Naive thymus-derived CD4-positive, alpha-beta T cell (primary cell): ENCODE measurements around the gene GAMT. TPM values are rescaled to one million over a fixed set of nuclear protein-coding genes. Genes with fewer than 3 reads are reported as not detected.
A peak's percentile ranks its signal among the peaks of the same experiment; 100 is the strongest.

Experiments used
- ATAC-seq: fragments of 150-1000 bp; cut with Tn5 transposase; 2 replicates; pipeline ENCODE4 v1.10.0; 2021; ENCODE audit warnings: mild to moderate bottlenecking, moderate library complexity
- CTCF ChIA-PET: fragments of 350-600 bp; sonication (Branson Sonifier 250); formaldehyde crosslinking; loops from one replicate; lab custom pipeline; 2021; ENCODE audit warnings: antibody characterized with exemption; lab: Charles Lee
- POLR2A ChIA-PET: fragments of 350-600 bp; sonication (Branson Sonifier 250); formaldehyde crosslinking; loops from one replicate; lab custom pipeline; 2021; ENCODE audit warnings: antibody characterized with exemption, inconsistent platforms; lab: Charles Lee
- DNase-seq, 9 donors: peaks; one replicate each; pipeline versions ENCODE4 v3.0.0 to v3.0.0-alpha.2; 2020 to 2022; ENCODE audit warnings: mixed read lengths in 1 of 9
- H3K27ac ChIP-seq: one replicate; pipeline ENCODE4 v1.7.0; 2013; ENCODE audit warnings: mild to moderate bottlenecking, low read depth, low read length, moderate library complexity
- H3K27me3 ChIP-seq, 2 donors: one replicate each; pipeline ENCODE4 v1.7.0; 2013; ENCODE audit warnings: low read length in 2 of 2, mild to moderate bottlenecking in 2 of 2, moderate library complexity in 2 of 2; ENCODE audit not compliant: control insufficient read depth in 2 of 2, insufficient read depth in 2 of 2
- H3K36me3 ChIP-seq, 3 experiments: 1 replicate in 2 of 3; 2 replicates in 1 of 3; pipeline ENCODE4 v1.7.0; 2013; ENCODE audit warnings: low read length in 3 of 3, mild to moderate bottlenecking in 3 of 3, moderate library complexity in 1 of 3; ENCODE audit not compliant: insufficient read depth in 3 of 3, control insufficient read depth in 2 of 3
- H3K4me1 ChIP-seq, 2 donors: one replicate each; pipeline ENCODE4 v1.7.0; 2013; ENCODE audit warnings: low read length in 2 of 2, mild to moderate bottlenecking in 2 of 2, moderate library complexity in 1 of 2; ENCODE audit not compliant: control insufficient read depth in 2 of 2, insufficient read depth in 2 of 2
- H3K4me3 ChIP-seq: 2 replicates; pipeline ENCODE4 v1.7.0; 2013; ENCODE audit warnings: mild to moderate bottlenecking, low read length
- H3K9me3 ChIP-seq, 3 experiments: 1 replicate in 2 of 3; 2 replicates in 1 of 3; pipeline ENCODE4 v1.7.0; 2013; ENCODE audit warnings: low read length in 3 of 3; ENCODE audit not compliant: control insufficient read depth in 2 of 3
- H3K27ac Mint-ChIP-seq, 9 donors: one replicate each; pipeline ENCODE4 v1.8.0; 2020 to 2022; ENCODE audit warnings: mixed read lengths in 9 of 9, mild to moderate bottlenecking in 8 of 9, moderate library complexity in 5 of 9, inconsistent platforms in 2 of 9
- H3K27me3 Mint-ChIP-seq, 5 donors: one replicate each; pipeline ENCODE4 v1.8.0; 2021 to 2022; ENCODE audit warnings: mixed read lengths in 5 of 5, mild to moderate bottlenecking in 1 of 5
- H3K36me3 Mint-ChIP-seq, 5 donors: one replicate each; pipeline ENCODE4 v1.8.0; 2020 to 2022; ENCODE audit warnings: mixed read lengths in 5 of 5, mild to moderate bottlenecking in 3 of 5, inconsistent platforms in 1 of 5
- H3K4me1 Mint-ChIP-seq, 7 donors: one replicate each; pipeline ENCODE4 v1.8.0; 2020 to 2022; ENCODE audit warnings: mixed read lengths in 7 of 7, mild to moderate bottlenecking in 3 of 7, inconsistent platforms in 1 of 7
- H3K4me3 Mint-ChIP-seq, 10 donors: one replicate each; pipeline ENCODE4 v1.8.0; 2020 to 2022; ENCODE audit warnings: mild to moderate bottlenecking in 10 of 10, mixed read lengths in 10 of 10, moderate library complexity in 6 of 10, inconsistent platforms in 2 of 10
- H3K9me3 Mint-ChIP-seq, 11 donors: one replicate each; pipeline ENCODE4 v1.8.0; 2020 to 2022; ENCODE audit warnings: mixed read lengths in 11 of 11, mild to moderate bottlenecking in 4 of 11, inconsistent platforms in 1 of 11, moderate library complexity in 1 of 11
- intact Hi-C, 2 donors: fragments of 100-400 bp; cut with micrococcal nuclease; formaldehyde crosslinking; loops; one replicate each; pipeline ENCODE4 v1.15.1; 2023
- polyA plus RNA-seq, 2 donors: library from polyadenylated mRNA; unstranded; fragments of 300-500 nt; fragmentation: Illumina TruSeq; gene quantifications; one replicate each; pipeline ENCODE4 v1.2.3, GENCODE V29; 2021
- total RNA-seq, 6 experiments: library from RNA in 5 of 6; stranded (reverse) in 5 of 6; gene quantifications; 1 replicate in 5 of 6; 2 replicates in 1 of 6; pipeline ENCODE4 v1.2.3 and lab custom pipeline; 2021 to 2026

The GAMT gene
- total and polyA plus RNA-seq, 7 experiments from 2014 or later, result 10.9 to 32.3 (median 22.8) TPM

DNA sequence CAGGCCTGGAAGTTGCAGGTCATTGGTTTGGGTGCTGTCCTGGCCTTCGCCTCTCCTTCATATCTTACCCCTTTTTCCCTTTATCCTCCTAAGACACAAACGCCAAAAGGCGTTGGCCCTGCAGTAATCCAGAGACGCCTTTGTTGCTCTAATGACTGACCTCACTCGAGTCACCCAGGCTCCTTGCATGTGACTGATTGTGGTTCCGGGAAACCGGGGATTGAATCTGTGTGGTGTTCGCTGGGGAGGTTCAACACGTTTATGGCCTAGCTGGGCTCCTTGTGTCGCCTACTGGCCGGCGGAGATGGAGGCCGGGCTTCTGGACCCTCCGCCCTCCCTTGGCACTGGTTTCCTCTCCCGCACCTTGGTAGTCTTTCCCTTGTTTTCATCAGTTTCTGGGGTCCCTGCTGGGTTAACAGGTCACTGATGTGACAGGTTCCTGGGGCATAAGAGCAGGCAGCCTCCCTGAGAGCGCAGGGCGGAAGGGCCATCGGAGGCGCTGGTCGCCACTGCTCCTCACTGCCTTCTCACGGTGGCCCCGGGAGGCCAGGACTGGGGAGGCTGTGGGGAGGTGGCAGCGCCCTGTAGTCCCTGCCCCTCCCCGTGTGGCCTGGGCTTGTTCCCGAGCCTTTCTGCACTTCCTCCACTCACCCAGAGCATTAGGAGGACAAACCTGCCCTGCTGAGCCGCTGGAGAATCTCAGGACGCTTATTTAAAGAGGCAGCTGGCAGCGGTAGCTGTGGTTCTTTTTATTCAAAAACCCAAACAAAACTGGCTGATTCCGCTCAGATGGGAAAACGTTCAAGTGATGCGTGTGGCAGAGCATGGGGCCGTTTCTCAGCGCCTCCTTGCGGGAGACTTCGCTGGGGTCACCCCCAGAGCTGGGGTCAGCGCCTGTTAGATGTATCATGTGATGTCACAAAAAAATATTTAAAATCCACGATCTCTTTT, 35.7 kb downstream of the GAMT start:
- H3K9me3 Mint-ChIP-seq, result no peaks in the 10 kb centered on the region
- H3K27ac ChIP-seq, result no peak overlapping the region
- peaks cover 2 to 23% (median 4%) of the 10 kb centered on the region in 5 donors for H3K36me3 Mint-ChIP-seq
- H3K27me3 Mint-ChIP-seq, result no peaks in the 10 kb centered on the region
- no peak overlapping the region for H3K4me3 Mint-ChIP-seq
- H3K9me3 ChIP-seq, result no peaks in the 10 kb centered on the region
- ChIA-PET POLR2A (no interaction called here), CTCF (interaction anchor here (0.6 to 1.2 kb wide), 3 partner anchors 78 to 139 kb away, joined by 3 to 5 read pairs (median 5); no protein-coding TSS in a partner anchor)
- peaks cover 0 to 60% (median 0%) of the 10 kb centered on the region in 3 experiments for H3K36me3 ChIP-seq
- peaks cover 3 to 13% of the 10 kb centered on the region in 2 donors for H3K4me1 ChIP-seq
- peaks cover 18 to 30% (median 26%) of the 10 kb centered on the region in 7 donors for H3K4me1 Mint-ChIP-seq
- no peak overlapping the region for H3K4me3 ChIP-seq
- DNase-seq, result no peak
- no peaks in the 10 kb centered on the region for H3K27me3 ChIP-seq
- no peak overlapping the region for H3K27ac Mint-ChIP-seq
- ATAC-seq, result no peak
- intact Hi-C loops, result no loop called here

DNA sequence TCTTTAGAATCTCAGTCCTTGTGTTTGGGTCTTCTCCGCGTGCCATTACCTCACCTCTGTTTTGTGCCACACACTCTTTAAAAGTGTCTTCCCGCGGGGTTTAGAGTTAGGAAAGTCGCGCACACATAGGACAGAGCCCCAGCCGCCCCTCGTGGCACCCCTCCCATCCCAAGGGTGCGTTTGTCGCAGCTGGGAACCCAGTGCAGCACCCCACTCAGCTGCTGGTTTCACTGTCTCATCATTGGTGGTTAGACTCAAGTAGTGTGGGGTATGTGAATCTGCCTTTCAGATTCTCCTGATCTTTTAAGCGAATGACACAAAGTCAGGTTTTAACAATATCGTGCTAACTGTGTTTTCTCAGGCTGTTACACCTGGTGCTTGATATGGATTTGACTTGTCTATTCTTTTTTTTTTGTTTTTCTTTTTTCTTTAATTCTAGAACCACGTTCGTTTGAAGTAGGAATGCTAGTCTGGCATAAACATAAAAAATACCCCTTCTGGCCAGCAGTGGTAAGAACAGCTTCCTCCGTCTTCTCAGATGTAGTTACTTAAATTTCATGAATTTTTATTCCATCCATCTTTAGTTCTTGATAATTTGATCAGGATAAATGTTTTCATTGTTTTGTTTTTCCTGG, 37.2 kb downstream of the GAMT start:
- peak overlapping the region; percentile 10 for H3K27ac ChIP-seq

DNA sequence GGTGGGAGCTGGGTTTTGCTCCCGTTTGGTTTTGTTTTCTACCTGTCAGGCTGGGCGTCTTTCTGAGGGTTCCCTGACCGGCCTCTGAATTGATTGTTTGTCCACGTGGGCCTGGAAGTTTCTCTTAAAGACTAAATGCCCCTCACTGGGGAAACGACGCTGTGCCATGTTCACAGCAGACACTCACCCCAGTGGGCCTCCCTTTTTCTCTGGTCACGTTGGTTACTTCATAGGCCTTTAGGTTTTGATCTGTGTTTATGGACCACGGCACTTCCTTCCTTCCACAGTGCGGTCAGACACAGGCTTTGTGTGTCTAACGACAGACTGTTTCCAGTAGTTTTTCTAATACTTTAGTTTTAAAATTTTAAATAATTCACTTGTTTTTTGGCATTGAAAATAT, 37.7 kb downstream of the GAMT start:
- no peak overlapping the region for H3K4me3 ChIP-seq
- no peaks in the 10 kb centered on the region for H3K27me3 Mint-ChIP-seq
- H3K36me3 ChIP-seq, result peaks cover 0 to 62% (median 0%) of the 10 kb centered on the region in 3 experiments
- ChIA-PET CTCF (no interaction called here), POLR2A (interaction anchor here (1.0 kb wide), 1 partner anchor 95 kb away, joined by 3 read pairs; no protein-coding TSS in a partner anchor)
- intact Hi-C loops, result loop anchor here in 1 of 2 donors (5.0 kb wide), 1 partner anchor 46 kb away; no protein-coding TSS in a partner anchor
- H3K4me1 Mint-ChIP-seq, result peaks cover 19 to 35% (median 29%) of the 10 kb centered on the region in 7 donors
- H3K36me3 Mint-ChIP-seq, result peaks cover 2 to 36% (median 9%) of the 10 kb centered on the region in 5 donors
- H3K9me3 ChIP-seq, result no peaks in the 10 kb centered on the region
- no peaks in the 10 kb centered on the region for H3K27me3 ChIP-seq
- peak overlapping the region; percentile 60 to 86 (median 74) for H3K4me3 Mint-ChIP-seq
- ATAC-seq (peak; percentile 82), DNase-seq (peak in 2 of 9 donors; percentile 33)
- peak overlapping the region in 7 of 9 donors; percentile 26 to 82 (median 71) for H3K27ac Mint-ChIP-seq
- peaks cover 3 to 13% of the 10 kb centered on the region in 2 donors for H3K4me1 ChIP-seq
- no peaks in the 10 kb centered on the region for H3K9me3 Mint-ChIP-seq
- peak overlapping the region; percentile 10 for H3K27ac ChIP-seq

More for the DNA sequence above, 37.2 kb downstream of the GAMT start:
- ChIA-PET CTCF (interaction anchor here (0.8 kb wide), 1 partner anchor 98 kb away, joined by 3 read pairs; no protein-coding TSS in a partner anchor), POLR2A (interaction anchor here (0.6 to 1.0 kb wide), 2 partner anchors 12 to 95 kb away, joined by 3 to 4 read pairs; no protein-coding TSS in a partner anchor)
- Histone ChIP-seq H3K27me3 (no peaks in the 10 kb centered on the region), H3K4me3 (no peak overlapping the region), H3K4me1 (peaks cover 3 to 13% of the 10 kb centered on the region in 2 donors), H3K36me3 (peaks cover 0 to 59% (median 0%) of the 10 kb centered on the region in 3 experiments), H3K9me3 (no peaks in the 10 kb centered on the region)
- H3K4me1 Mint-ChIP-seq, result peaks cover 19 to 34% (median 29%) of the 10 kb centered on the region in 7 donors
- DNase-seq (peak in 4 of 9 donors; percentile 26 to 49 (median 40)), ATAC-seq (peak; percentile 65)
- peaks cover 2 to 30% (median 9%) of the 10 kb centered on the region in 5 donors for H3K36me3 Mint-ChIP-seq
- H3K4me3 Mint-ChIP-seq, result peak overlapping the region; percentile 48 to 86 (median 74)
- peak overlapping the region; percentile 26 to 86 (median 62) for H3K27ac Mint-ChIP-seq
- H3K27me3 Mint-ChIP-seq, result no peaks in the 10 kb centered on the region
- intact Hi-C loops, result loop anchor here in 1 of 2 donors (5.0 kb wide), 1 partner anchor 47 kb away; no protein-coding TSS in a partner anchor
- no peaks in the 10 kb centered on the region for H3K9me3 Mint-ChIP-seq

DNA sequence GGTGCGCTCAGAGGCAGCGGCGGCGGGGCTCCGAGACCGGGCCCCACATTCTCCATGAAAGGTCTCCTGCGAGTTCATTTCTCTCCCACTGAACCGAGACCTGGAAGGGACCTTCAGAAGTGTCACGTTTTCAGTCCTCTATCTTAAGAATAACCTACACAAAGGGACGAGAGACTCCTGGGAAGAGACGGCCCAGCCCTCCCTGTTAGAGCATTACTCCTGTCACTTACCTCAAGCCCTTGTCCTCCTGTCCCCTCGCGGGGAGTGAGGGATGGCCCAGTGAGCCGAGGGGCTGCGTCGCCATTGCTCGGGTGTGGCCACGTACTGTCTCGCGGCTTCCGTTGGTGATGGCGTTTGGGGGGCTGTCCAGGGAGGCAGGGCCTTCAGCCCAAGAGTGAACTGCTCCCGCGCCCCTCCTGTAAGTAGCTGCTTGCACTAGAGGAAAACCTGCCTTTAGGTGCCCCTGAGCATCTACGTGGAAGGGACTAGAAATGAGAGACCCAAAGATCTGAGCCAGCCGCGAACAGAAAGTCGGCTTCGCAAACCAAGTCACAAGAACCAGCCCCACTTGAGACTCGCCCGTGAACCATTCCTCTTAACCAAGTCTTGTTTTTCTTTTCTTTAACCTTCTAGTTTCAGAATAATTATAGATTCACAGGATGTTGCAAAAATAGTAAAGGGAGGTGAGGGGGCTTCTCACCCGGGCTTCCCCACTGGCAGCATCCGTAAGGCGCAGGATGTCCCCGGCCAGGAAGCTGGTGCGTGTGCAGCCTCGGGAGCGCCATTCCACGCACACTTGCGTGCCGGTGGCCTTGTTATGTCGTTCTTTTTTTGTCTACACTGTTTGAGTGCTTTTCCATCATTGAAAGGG, 38.7 kb downstream of the GAMT start:
- Histone ChIP-seq H3K9me3 (no peaks in the 10 kb centered on the region), H3K36me3 (peaks cover 0 to 66% (median 0%) of the 10 kb centered on the region in 3 experiments), H3K4me1 (peaks cover 3 to 13% of the 10 kb centered on the region in 2 donors), H3K4me3 (no peak overlapping the region), H3K27me3 (no peaks in the 10 kb centered on the region), H3K27ac (no peak overlapping the region)
- ChIA-PET CTCF (no interaction called here), POLR2A (no interaction called here)
- Mint-ChIP-seq H3K36me3 (peaks cover 5 to 46% (median 13%) of the 10 kb centered on the region in 5 donors), H3K9me3 (no peaks in the 10 kb centered on the region), H3K4me3 (peak overlapping the region in 8 of 10 donors; percentile 66 to 86 (median 74)), H3K27me3 (no peaks in the 10 kb centered on the region), H3K4me1 (peaks cover 19 to 40% (median 31%) of the 10 kb centered on the region in 7 donors), H3K27ac (peak overlapping the region in 4 of 9 donors; percentile 14 to 82 (median 62))
- ATAC-seq (no peak), DNase-seq (no peak)
- intact Hi-C loops, result loop anchor here in 1 of 2 donors (5.0 kb wide), 1 partner anchor 45 kb away; no protein-coding TSS in a partner anchor

DNA sequence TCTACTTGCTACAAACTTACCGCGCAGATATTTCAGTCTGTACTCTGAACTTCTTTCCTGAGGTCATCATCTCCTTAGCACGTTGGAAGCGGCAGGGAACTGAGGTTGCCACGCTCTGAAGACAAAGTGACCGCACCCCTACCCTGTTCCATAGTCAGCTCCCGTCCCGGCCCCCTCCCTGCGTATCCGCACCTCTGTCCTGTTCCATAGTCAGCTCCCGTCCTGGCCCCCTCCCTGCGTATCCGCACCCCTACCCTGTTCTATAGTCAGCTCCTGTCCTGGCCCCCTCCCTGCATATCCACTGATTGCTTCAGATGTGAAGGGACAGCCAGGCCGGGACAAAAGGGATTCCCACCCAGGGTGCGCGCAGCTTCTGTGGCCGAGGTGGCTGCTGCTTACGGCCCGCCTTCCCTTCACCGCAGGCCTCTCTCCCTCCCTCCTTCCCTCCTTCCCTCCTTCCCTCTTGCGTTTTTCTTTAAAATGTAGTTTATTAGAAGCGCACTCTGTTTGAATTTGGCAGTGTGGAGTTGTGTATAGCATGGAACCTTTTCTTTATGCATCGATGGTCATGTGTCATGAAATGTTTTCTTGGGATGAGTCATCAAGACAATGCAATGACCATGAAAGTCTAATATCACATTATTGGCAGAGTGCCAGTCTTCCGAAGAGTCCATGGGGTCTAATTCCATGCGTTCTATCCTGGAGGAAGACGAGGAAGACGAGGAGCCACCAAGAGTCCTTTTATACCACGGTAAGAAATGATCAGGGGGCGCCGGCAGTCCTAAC, 39.5 kb downstream of the GAMT start:
- DNase-seq (no peak), ATAC-seq (no peak)
- Mint-ChIP-seq H3K27me3 (no peaks in the 10 kb centered on the region), H3K9me3 (no peaks in the 10 kb centered on the region), H3K4me1 (peaks cover 19 to 44% (median 33%) of the 10 kb centered on the region in 7 donors), H3K4me3 (no peak overlapping the region), H3K36me3 (peaks cover 7 to 48% (median 13%) of the 10 kb centered on the region in 5 donors), H3K27ac (peak overlapping the region in 1 of 9 donors; percentile 20)
- intact Hi-C loops, result loop anchor here in 1 of 2 donors (5.0 kb wide), 1 partner anchor 44 kb away; no protein-coding TSS in a partner anchor
- POLR2A ChIA-PET, result no interaction called here
- Histone ChIP-seq H3K27me3 (no peaks in the 10 kb centered on the region), H3K4me3 (no peak overlapping the region), H3K9me3 (no peaks in the 10 kb centered on the region), H3K36me3 (peaks cover 0 to 61% (median 0%) of the 10 kb centered on the region in 3 experiments), H3K4me1 (peaks cover 3 to 13% of the 10 kb centered on the region in 2 donors), H3K27ac (no peak overlapping the region)
- CTCF ChIA-PET, result interaction anchor here (0.6 kb wide), 1 partner anchor 584 kb away, joined by 3 read pairs; no protein-coding TSS in a partner anchor
